GM21381 (cell line): Measurements from ENCODE around the gene GDF10.

ENCODE experiments used
- ATAC-seq: cut with Tn5 transposase; IDR thresholded peaks from one replicate; pipeline ENCODE4 v1.9.1; 2021; ENCODE audit warnings: mild to moderate bottlenecking, moderate library complexity; ENCODE audit not compliant: unreplicated experiment

GDF10 gene

GRCh38 chr10:47290338-47290737 lies 9.7 kb upstream of the GDF10 start:
- no peak for ATAC-seq

- no peak for ATAC-seq
Observed at GRCh38 chr10:47291682-47292081, 8.3 kb upstream of the GDF10 start.

GRCh38 chr10:47294057-47294456 lies 5.9 kb upstream of the GDF10 start:
- ATAC-seq, result no peak

GRCh38 chr10:47294501-47294900 lies 5.5 kb upstream of the GDF10 start:
- no peak for ATAC-seq

GRCh38 chr10:47295411-47295810 lies 4.6 kb upstream of the GDF10 start:
- ATAC-seq, result no peak

GRCh38 chr10:47296156-47296894 lies 3.7 kb upstream of the GDF10 start:
- ATAC-seq, result no peak

- ATAC-seq, result no peak
Observed at GRCh38 chr10:47296941-47297340, 3.1 kb upstream of the GDF10 start.

GRCh38 chr10:47297866-47298540 lies 2.0 kb upstream of the GDF10 start:
- no peak for ATAC-seq

- ATAC-seq, result no peak
Observed at GRCh38 chr10:47298715-47299114, 1.3 kb upstream of the GDF10 start.

- ATAC-seq, result no peak
Observed at GRCh38 chr10:47300429-47300931, 483 bp downstream of the GDF10 start.

GRCh38 chr10:47301833-47302232 lies 1.8 kb downstream of the GDF10 start:
- ATAC-seq, result no peak

GRCh38 chr10:47303105-47303504 lies 3.1 kb downstream of the GDF10 start:
- no peak for ATAC-seq

GRCh38 chr10:47303866-47304265 lies 3.9 kb downstream of the GDF10 start:
- ATAC-seq, result no peak

GRCh38 chr10:47305566-47305965 lies 5.6 kb downstream of the GDF10 start:
- ATAC-seq, result no peak

GRCh38 chr10:47306387-47307210 lies 6.6 kb downstream of the GDF10 start:
- no peak for ATAC-seq

- no peak for ATAC-seq
Observed at GRCh38 chr10:47307381-47307780, 7.4 kb downstream of the GDF10 start.

- ATAC-seq, result no peak
Observed at GRCh38 chr10:47308775-47309174, 8.8 kb downstream of the GDF10 start.

GRCh38 chr10:47309408-47310089 lies 9.6 kb downstream of the GDF10 start:
- ATAC-seq, result no peak

- no peak for ATAC-seq
Observed at GRCh38 chr10:47310090-47310505, 10.1 kb downstream of the GDF10 start.

- ATAC-seq, result no peak
Observed at GRCh38 chr10:47311193-47311931, 11.4 kb downstream of the GDF10 start.
